Lower leg skin (tissue), 3 donors: ENCODE data around the gene COG1.

ENCODE experiments used
- CTCF ChIP-seq, 3 donors: fragments of 450-650 bp; IDR thresholded peaks; one replicate each; pipeline ENCODE4 v1.5.1; 2016; ENCODE audit warnings: antibody characterized with exemption in 3 of 3, mild to moderate bottlenecking in 3 of 3, moderate library complexity in 2 of 3
- POLR2A ChIP-seq, 2 donors: fragments of 450-650 bp; IDR thresholded peaks; one replicate each; pipeline ENCODE4 v1.6.1; 2016 to 2017; ENCODE audit warnings: antibody characterized with exemption in 2 of 2, mild to moderate bottlenecking in 1 of 2, moderate library complexity in 1 of 2

GRCh38 chr17:73156166-73156840 is 36.6 kb upstream of the COG1 start:
- TF ChIP-seq CTCF (IDR thresholded peaks at IDR 0.05) (peak in 1 of 3 donors; percentile 82), POLR2A (IDR thresholded peaks at IDR 0.05) (no peak)
